Prostate gland (tissue), 2 donors: ENCODE results near the gene NFILZ. TPM values are rescaled to one million over a fixed set of nuclear protein-coding genes. Genes with fewer than 3 reads are reported as not detected.

Experiments
- DNase-seq: peaks from one replicate; pipeline ENCODE4 v3.0.0-alpha.2; 2019; ENCODE audit warnings: low spot score
- H3K27ac ChIP-seq, 2 donors: fragments of 200-600 bp; sonication (generic); 2 replicates each; pipeline ENCODE4 v1.5.1; 2017 to 2019
- H3K27me3 ChIP-seq: fragments of 200-600 bp; sonication (generic); replicated peaks from 2 replicates; pipeline ENCODE4 v1.5.1; 2019; ENCODE audit not compliant: insufficient read depth
- H3K36me3 ChIP-seq, 2 donors: fragments of 200-600 bp; sonication (generic); 1 replicate in 1 of 2; 2 replicates in 1 of 2; pipeline versions ENCODE4 v1.5.1 to v1.8.1; 2017 to 2019
- H3K4me1 ChIP-seq: fragments of 200-600 bp; sonication (generic); replicated peaks from 2 replicates; pipeline ENCODE4 v1.5.1; 2019
- H3K4me3 ChIP-seq, 2 donors: fragments of 200-600 bp; sonication (generic); 2 replicates each; pipeline ENCODE4 v1.5.1; 2017 to 2019
- H3K9me3 ChIP-seq: fragments of 200-600 bp; sonication (generic); 2 replicates; pipeline ENCODE4 v1.5.1; 2017
- POLR2A ChIP-seq: fragments of 450-650 bp; IDR thresholded peaks from one replicate; pipeline ENCODE4 v1.6.1; 2016; ENCODE audit warnings: antibody characterized with exemption, mild to moderate bottlenecking
- POLR2AphosphoS5 ChIP-seq: sonication (generic); formaldehyde crosslinking; IDR thresholded peaks from one replicate; pipeline ENCODE4 v1.6.1; 2017; ENCODE audit warnings: antibody characterized with exemption
- WGBS: methylation state at CpG from one replicate; pipeline ENCODE4 v1.1.5; 2018; 5-methylcytosine and 5-hydroxymethylcytosine counted together
- intact Hi-C: fragments of 100-400 bp; cut with DNase I; formaldehyde crosslinking; loops from one replicate; pipeline ENCODE4 v1.14.2; 2022
- total RNA-seq, 2 donors: library from RNA; depleted of rRNA; stranded (reverse); fragments of >200 nt; gene quantifications; one replicate each; pipeline ENCODE4 v1.1.0, GENCODE V29; 2016
- TF ChIP-seq, protein P1 (sequence below), 4 experiments: fragments of 200-600 bp in 2 of 4; fragments of 450-650 bp in 2 of 4; sonication (generic) in 2 of 4; IDR thresholded peaks; 1 replicate in 3 of 4; 2 replicates in 1 of 4; pipeline ENCODE4 v1.5.1; 2016 to 2019; ENCODE audit warnings: antibody characterized with exemption in 4 of 4, mild to moderate bottlenecking in 2 of 4, moderate library complexity in 2 of 4

Gene NFILZ, protein sequence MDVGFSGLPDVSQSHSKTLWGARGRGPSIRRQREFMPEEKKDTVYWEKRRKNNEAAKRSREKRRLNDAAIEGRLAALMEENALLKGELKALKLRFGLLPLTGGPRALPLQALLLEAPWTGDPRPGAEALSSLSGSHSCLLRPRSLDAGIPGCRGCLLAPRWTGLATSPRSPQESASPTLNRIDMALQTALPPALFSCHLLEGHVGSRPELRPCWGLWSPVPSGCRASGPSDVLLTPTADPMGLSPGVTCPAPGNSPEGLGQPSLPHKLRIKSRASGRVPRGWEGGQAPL
- total RNA-seq: not detected

DNA sequence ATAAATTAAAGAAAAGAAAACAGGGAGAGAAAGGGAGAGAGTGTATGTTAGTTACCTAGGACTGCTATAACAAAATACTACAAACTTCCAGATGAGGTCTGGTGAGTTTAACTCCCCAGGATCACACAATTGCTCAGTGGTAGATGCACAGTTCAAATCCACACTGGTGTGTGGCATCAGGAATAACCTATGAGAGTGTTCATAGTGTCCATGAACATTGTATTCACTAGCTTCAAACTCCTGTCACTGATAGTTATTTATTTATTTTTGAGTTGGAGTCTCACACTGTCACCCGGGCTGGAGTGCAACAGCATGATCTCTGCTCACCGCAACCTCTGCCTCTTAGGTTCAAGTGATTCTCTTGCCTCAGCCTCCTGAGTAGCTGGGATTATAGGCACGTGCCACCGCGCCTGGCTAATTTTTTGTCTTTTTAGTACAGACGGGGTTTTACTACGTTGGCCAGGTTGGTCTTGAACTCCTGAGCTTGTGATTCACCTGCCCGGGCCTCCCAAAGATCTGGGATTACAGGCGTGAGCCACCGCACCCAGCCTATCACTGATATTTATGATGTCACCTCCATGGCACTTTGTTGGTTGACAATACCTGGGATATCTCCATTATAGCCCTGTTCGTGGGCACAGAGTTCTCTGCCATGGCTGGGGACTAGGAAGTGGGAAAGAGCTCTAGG, at the start of gene NFILZ:
Gene NFILZ (plus strand): TSS at position 638 of the 688 bp plus-strand sequence. CDS start 46,133 bp downstream, outside the sequence.
- no peaks in the 10 kb centered on the region for H3K36me3 ChIP-seq
- H3K27me3 ChIP-seq: no peaks in the 10 kb centered on the region
- H3K4me1 ChIP-seq: no peaks in the 10 kb centered on the region
- intact Hi-C loops: no loop called here
- H3K4me3 ChIP-seq: no peak within 1 kb of the TSS
- H3K27ac ChIP-seq: no peak within 1 kb of the TSS
- WGBS: 94% methylated on average over 11 of the region's 11 CpGs
- H3K9me3 ChIP-seq: no peaks in the 10 kb centered on the region
- DNase-seq: no peak
- TF ChIP-seq POLR2AphosphoS5: no peak
- TF ChIP-seq POLR2A: no peak
- TF ChIP-seq, protein P1, sequence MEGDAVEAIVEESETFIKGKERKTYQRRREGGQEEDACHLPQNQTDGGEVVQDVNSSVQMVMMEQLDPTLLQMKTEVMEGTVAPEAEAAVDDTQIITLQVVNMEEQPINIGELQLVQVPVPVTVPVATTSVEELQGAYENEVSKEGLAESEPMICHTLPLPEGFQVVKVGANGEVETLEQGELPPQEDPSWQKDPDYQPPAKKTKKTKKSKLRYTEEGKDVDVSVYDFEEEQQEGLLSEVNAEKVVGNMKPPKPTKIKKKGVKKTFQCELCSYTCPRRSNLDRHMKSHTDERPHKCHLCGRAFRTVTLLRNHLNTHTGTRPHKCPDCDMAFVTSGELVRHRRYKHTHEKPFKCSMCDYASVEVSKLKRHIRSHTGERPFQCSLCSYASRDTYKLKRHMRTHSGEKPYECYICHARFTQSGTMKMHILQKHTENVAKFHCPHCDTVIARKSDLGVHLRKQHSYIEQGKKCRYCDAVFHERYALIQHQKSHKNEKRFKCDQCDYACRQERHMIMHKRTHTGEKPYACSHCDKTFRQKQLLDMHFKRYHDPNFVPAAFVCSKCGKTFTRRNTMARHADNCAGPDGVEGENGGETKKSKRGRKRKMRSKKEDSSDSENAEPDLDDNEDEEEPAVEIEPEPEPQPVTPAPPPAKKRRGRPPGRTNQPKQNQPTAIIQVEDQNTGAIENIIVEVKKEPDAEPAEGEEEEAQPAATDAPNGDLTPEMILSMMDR (IDR thresholded peaks at IDR 0.05): no peak

DNA sequence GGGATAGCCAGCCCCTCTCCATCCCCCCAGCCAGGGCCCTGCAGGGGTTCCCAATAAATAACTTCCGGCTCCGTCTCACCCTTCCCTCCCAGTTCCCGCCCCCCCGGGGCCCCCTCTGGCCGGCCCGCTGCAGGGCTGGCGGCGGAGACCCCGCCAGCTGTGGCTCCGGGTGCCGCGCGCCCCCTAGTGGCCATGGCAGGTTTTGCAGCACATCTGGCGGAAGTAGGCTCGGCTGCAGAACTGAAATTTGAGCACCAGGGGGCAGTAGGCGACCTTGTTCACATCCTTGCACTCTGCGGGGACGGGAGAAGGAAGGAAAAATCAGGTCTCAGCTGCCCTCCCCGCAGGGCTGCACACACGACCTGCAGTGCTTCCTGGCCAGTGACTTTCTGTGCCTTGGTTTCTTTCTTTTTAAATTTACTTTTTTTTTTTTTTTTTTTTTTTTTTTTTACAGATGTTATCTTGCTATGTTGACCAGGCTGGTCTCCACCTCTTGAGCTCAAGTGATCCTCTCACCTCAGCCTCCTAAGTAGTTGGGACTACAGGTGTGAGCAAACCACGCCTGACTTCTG, 49.6 kb upstream of the NFILZ start:
- Histone ChIP-seq H3K4me3 (no peak overlapping the region), H3K9me3 (no peaks in the 10 kb centered on the region), H3K4me1 (no peaks in the 10 kb centered on the region), H3K27me3 (no peaks in the 10 kb centered on the region), H3K27ac (no peak overlapping the region), H3K36me3 (no peaks in the 10 kb centered on the region)
- DNase-seq: peak; percentile 41
- intact Hi-C loops: no loop called here
- WGBS: 4% methylated on average over 21 of the region's 21 CpGs
- TF ChIP-seq, protein P1 (IDR thresholded peaks at IDR 0.05): peak; percentile 90 to 98 (median 97)
- TF ChIP-seq POLR2AphosphoS5 (peak; percentile 13), POLR2A (no peak)

- H3K27me3 ChIP-seq: no peaks in the 10 kb centered on the region
- no peak overlapping the region for H3K4me3 ChIP-seq
- H3K9me3 ChIP-seq: no peaks in the 10 kb centered on the region
- H3K36me3 ChIP-seq: no peaks in the 10 kb centered on the region
- no peak for DNase-seq
- TF ChIP-seq POLR2AphosphoS5: no peak
- TF ChIP-seq, protein P1 (IDR thresholded peaks at IDR 0.05): no peak
- TF ChIP-seq POLR2A: no peak
- no peak overlapping the region for H3K27ac ChIP-seq
- H3K4me1 ChIP-seq: no peaks in the 10 kb centered on the region
- WGBS: 76% methylated on average over 63 of the region's 71 CpGs
- intact Hi-C loops: no loop called here
Observed at GRCh38 chr19:8584965-8585893, 45.2 kb upstream of the NFILZ start.

GRCh38 chr19:8585894-8586750, 44.3 kb upstream of the NFILZ start:
- no peaks in the 10 kb centered on the region for H3K36me3 ChIP-seq
- H3K4me1 ChIP-seq: no peaks in the 10 kb centered on the region
- H3K9me3 ChIP-seq: no peaks in the 10 kb centered on the region
- no peak for DNase-seq
- no peak for TF ChIP-seq POLR2AphosphoS5
- TF ChIP-seq, protein P1 (IDR thresholded peaks at IDR 0.05): peak in 3 of 4 experiments; percentile 37 to 58 (median 40)
- no peak overlapping the region for H3K27ac ChIP-seq
- WGBS: 67% methylated on average over 34 of the region's 34 CpGs
- intact Hi-C loops: no loop called here
- H3K27me3 ChIP-seq: no peaks in the 10 kb centered on the region
- H3K4me3 ChIP-seq: no peak overlapping the region
